ENCODE data around the gene CDT1. TPM values are rescaled to one million over a fixed set of nuclear protein-coding genes. Genes with fewer than 3 reads are reported as not detected.
"Not testable (repeated sequence)": the region's sequence is repeated elsewhere in the genome, so short reads cannot be mapped to it uniquely, and the experiment has no call there.

Gene CDT1
- total and polyA plus RNA-seq, 8 donors: 1.5 to 147 (median 5.7) TPM

- TF ChIP-seq POLR2AphosphoS5 (IDR thresholded peaks at IDR 0.05): no peak
- TF ChIP-seq CTCF (IDR thresholded peaks at IDR 0.05): no peak
- no peak for TF ChIP-seq EP300 (IDR thresholded peaks at IDR 0.05)
- TF ChIP-seq POLR2A (IDR thresholded peaks at IDR 0.05): no peak
- WGBS, 5 donors: 84 to 89% (median 86%) methylated on average over 11 of the region's 11 CpGs
- H3K27ac ChIP-seq: no peak overlapping the region
- H3K9me3 ChIP-seq: no peaks in the 10 kb centered on the region
- H3K36me3 ChIP-seq: no peaks in the 10 kb centered on the region
- H3K4me3 ChIP-seq: no peak overlapping the region
- intact Hi-C loops (cut with DNase I; ENCODE audit: low total_unique reads): loop anchor here (5.0 kb wide), 1 partner anchor 45 kb away; no protein-coding TSS in a partner anchor
- peaks cover 0 to 26% (median 15%) of the 10 kb centered on the region in 3 donors for H3K27me3 ChIP-seq
- H3K4me1 ChIP-seq: peaks cover 16 to 52% (median 30%) of the 10 kb centered on the region in 4 donors
- DNase-seq: no peak
Observed at GRCh38 chr16:88787579-88788314, 15.8 kb upstream of the CDT1 start.

GRCh38 chr16:88788749-88789148 lies 14.8 kb upstream of the CDT1 start:
- H3K4me3 ChIP-seq, H3K27ac ChIP-seq, H3K36me3 ChIP-seq, H3K9me3 ChIP-seq, DNase-seq: not testable (repeated sequence)
- Histone ChIP-seq H3K4me1 (peaks cover 8 to 49% (median 20%) of the 10 kb centered on the region in 4 donors), H3K27me3 (peaks cover 0 to 36% (median 22%) of the 10 kb centered on the region in 3 donors)
- 93 to 96% (median 95%) methylated on average over 5 to 8 of the region's 8 CpGs for WGBS, 5 donors
- intact Hi-C loops (cut with DNase I; ENCODE audit: low total_unique reads): loop anchor here (5.0 kb wide), 1 partner anchor 46 kb away; no protein-coding TSS in a partner anchor

DNA sequence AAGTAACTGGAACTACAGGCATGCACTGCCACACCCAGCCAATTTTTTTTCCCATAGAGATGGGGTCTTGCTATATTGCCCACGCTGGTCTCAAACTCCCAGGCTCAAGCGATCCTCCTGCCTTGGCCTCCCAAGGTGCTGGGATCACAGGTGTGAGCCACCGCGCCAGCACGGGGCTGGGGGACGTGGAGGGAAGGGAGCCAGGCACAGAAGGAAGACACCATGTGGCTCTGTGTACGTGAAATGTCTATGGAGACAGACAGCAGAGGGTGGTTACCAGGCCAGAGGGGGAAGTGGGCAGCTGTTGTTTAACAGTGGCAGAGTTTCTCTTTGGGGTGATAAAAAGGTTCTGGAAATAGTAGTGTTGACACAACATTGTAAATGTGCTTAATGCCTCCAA lies 14.0 kb upstream of the CDT1 start:
- Histone ChIP-seq H3K4me3 (no peak overlapping the region), H3K4me1 (peaks cover 3 to 51% (median 14%) of the 10 kb centered on the region in 4 donors), H3K9me3 (no peaks in the 10 kb centered on the region), H3K36me3 (no peaks in the 10 kb centered on the region), H3K27me3 (peaks cover 0 to 41% (median 25%) of the 10 kb centered on the region in 3 donors), H3K27ac (no peak overlapping the region)
- peak in 1 of 2 donors; percentile 56 for DNase-seq
- intact Hi-C loops (cut with DNase I; ENCODE audit: low total_unique reads): loop anchor here (5.0 kb wide), 1 partner anchor 47 kb away; no protein-coding TSS in a partner anchor
- 73 to 90% (median 79%) methylated on average over 7 of the region's 7 CpGs for WGBS, 5 donors
- TF ChIP-seq POLR2AphosphoS5 (IDR thresholded peaks at IDR 0.05) (no peak), EP300 (IDR thresholded peaks at IDR 0.05) (no peak), CTCF (IDR thresholded peaks at IDR 0.05) (no peak), POLR2A (IDR thresholded peaks at IDR 0.05) (no peak)

DNA sequence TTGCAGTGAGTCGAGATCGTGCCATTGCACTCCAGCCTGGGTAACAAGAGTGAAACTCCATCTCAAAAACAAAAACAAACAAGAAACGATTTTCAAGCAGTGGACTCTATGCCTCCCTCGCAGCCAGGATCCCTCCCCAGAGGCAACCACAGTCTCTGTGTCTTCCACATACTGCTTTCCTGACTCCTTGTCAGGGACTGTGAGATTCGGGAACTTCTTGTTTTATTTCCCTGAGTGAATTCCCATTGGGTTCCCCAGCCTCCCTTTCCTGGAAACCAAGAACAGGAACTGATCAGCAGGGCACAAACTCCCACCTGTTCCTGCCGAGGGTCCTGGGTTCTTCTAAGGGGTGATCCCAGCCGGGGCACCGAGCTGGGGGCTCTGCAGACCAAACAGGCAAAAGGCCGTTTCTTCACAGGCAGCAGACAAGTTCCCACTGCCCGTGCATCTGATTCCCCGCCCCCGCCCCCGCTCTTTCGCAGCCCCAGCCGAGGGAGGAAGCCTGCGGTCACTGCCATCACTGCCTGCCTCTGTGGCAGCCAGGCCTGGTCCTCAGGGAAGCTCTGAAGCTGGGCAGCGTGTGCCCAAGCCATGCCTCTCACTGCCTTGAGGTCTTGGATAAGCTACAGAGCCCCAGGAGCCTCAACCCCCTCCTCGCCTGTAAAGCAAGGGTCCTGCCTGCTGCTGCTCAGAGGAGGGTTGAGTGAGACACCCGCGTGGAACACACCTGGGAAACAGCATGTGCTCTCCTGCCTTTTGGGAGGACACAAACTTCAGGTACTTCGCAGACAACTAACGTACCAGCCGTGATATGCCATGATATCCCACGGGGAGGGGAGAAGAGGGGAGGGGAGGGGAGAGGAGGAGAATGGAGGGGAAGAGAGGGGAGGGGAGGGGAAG lies 13.0 kb upstream of the CDT1 start:
- Histone ChIP-seq H3K27me3 (peaks cover 0 to 41% (median 25%) of the 10 kb centered on the region in 3 donors), H3K9me3 (no peaks in the 10 kb centered on the region), H3K36me3 (no peaks in the 10 kb centered on the region), H3K27ac (peak overlapping the region; percentile 9 to 60 (median 43)), H3K4me1 (peaks cover 2 to 50% (median 11%) of the 10 kb centered on the region in 4 donors), H3K4me3 (no peak overlapping the region)
- intact Hi-C loops (cut with DNase I; ENCODE audit: low total_unique reads): no loop called here
- no peak for TF ChIP-seq POLR2AphosphoS5 (IDR thresholded peaks at IDR 0.05)
- no peak for TF ChIP-seq CTCF (IDR thresholded peaks at IDR 0.05)
- no peak for TF ChIP-seq EP300 (IDR thresholded peaks at IDR 0.05)
- no peak for TF ChIP-seq POLR2A (IDR thresholded peaks at IDR 0.05)
- DNase-seq: peak; percentile 58 to 64
- 26 to 34% (median 27%) methylated on average over 11 to 24 of the region's 24 CpGs for WGBS, 5 donors
